ENCODE measurements around the gene RAB27B. TPM values are rescaled to one million over a fixed set of nuclear protein-coding genes. Genes with fewer than 3 reads are reported as not detected.

Gene RAB27B
- total RNA-seq, result 0.11 TPM

- Histone ChIP-seq H3K27me3 (no peaks in the 10 kb centered on the region), H3K36me3 (no peaks in the 10 kb centered on the region), H3K9me3 (no peaks in the 10 kb centered on the region), H3K4me1 (no peaks in the 10 kb centered on the region), H3K27ac (no peak within 1 kb of the TSS), H3K4me3 (peak within 1 kb of the TSS; percentile 50 to 58)
- TF ChIP-seq CTCF (IDR thresholded peaks at IDR 0.05), result no peak
- DNase-seq (ENCODE audit: low spot score in 2 of 2), result peak; percentile 12 to 69
- intact Hi-C loops (cut with DNase I), result no loop called here
These were observed at the start of gene RAB27B for GRCh38 chr18:54828281-54828881. TSS of gene RAB27B (plus strand) at chr18:54828477. CDS start at chr18:54877586, 49,109 bp downstream.

GRCh38 chr18:54780285-54780861 is 47.9 kb upstream of the RAB27B start:
- Histone ChIP-seq H3K27me3 (no peaks in the 10 kb centered on the region), H3K36me3 (no peaks in the 10 kb centered on the region), H3K4me1 (no peaks in the 10 kb centered on the region), H3K27ac (no peak overlapping the region), H3K4me3 (no peak overlapping the region), H3K9me3 (no peaks in the 10 kb centered on the region)
- intact Hi-C loops (cut with DNase I), result no loop called here
- TF ChIP-seq CTCF (IDR thresholded peaks at IDR 0.05), result no peak
- DNase-seq (ENCODE audit: low spot score in 2 of 2), result no peak

GRCh38 chr18:54780970-54781369 is 47.3 kb upstream of the RAB27B start:
- no peak for DNase-seq (ENCODE audit: low spot score in 2 of 2)
- intact Hi-C loops (cut with DNase I), result no loop called here
- Histone ChIP-seq H3K4me1 (no peaks in the 10 kb centered on the region), H3K4me3 (no peak overlapping the region), H3K36me3 (no peaks in the 10 kb centered on the region), H3K27ac (no peak overlapping the region), H3K9me3 (no peaks in the 10 kb centered on the region), H3K27me3 (no peaks in the 10 kb centered on the region)
- TF ChIP-seq CTCF (IDR thresholded peaks at IDR 0.05), result no peak

- intact Hi-C loops (cut with DNase I), result no loop called here
- DNase-seq (ENCODE audit: low spot score in 2 of 2), result no peak
- TF ChIP-seq CTCF (IDR thresholded peaks at IDR 0.05), result no peak
These were observed 45.1 kb upstream of the RAB27B start for GRCh38 chr18:54783139-54783538.

GRCh38 chr18:54786206-54786605 is 42.1 kb upstream of the RAB27B start:
- intact Hi-C loops (cut with DNase I), result no loop called here
- no peak overlapping the region for H3K4me3 ChIP-seq
- no peaks in the 10 kb centered on the region for H3K4me1 ChIP-seq
- H3K27ac ChIP-seq, result no peak overlapping the region
- H3K9me3 ChIP-seq, result no peaks in the 10 kb centered on the region
- no peaks in the 10 kb centered on the region for H3K36me3 ChIP-seq
- no peak for DNase-seq (ENCODE audit: low spot score in 2 of 2)
- no peak for TF ChIP-seq CTCF (IDR thresholded peaks at IDR 0.05)
- no peaks in the 10 kb centered on the region for H3K27me3 ChIP-seq

More at GRCh38 chr18:54783139-54783538, 45.1 kb upstream of the RAB27B start:
- H3K4me3 ChIP-seq, result no peak overlapping the region
- no peak overlapping the region for H3K27ac ChIP-seq
- H3K4me1 ChIP-seq, result no peaks in the 10 kb centered on the region
- no peaks in the 10 kb centered on the region for H3K36me3 ChIP-seq
- H3K9me3 ChIP-seq, result no peaks in the 10 kb centered on the region
- no peaks in the 10 kb centered on the region for H3K27me3 ChIP-seq
